K562 (cell line): ENCODE measurements around the gene ATXN7L2. TPM values are rescaled to one million over a fixed set of nuclear protein-coding genes. Genes with fewer than 3 reads are reported as not detected.
A peak's percentile ranks its signal among the peaks of the same experiment; 100 is the strongest.

Experiments
- ADNP ChIP-seq: fragments of 200-800 bp; sonication (Bioruptor generic); IDR thresholded peaks from 2 replicates; pipeline ENCODE4 v1.6.1; 2016; ENCODE audit warnings: missing genetic modification characterization, missing compliant biosample characterization
- BRD9 ChIP-seq: fragments of 450-650 bp; IDR thresholded peaks from 2 replicates; pipeline ENCODE4 v1.6.1; 2018; ENCODE audit warnings: low read depth; ENCODE audit not compliant: partially characterized antibody
- EHMT2 ChIP-seq: fragments of 450-650 bp; IDR thresholded peaks from 2 replicates; pipeline ENCODE4 v1.6.1; 2018; ENCODE audit warnings: antibody characterized with exemption
- FOXM1 ChIP-seq, 2 experiments: fragments of 450-650 bp in 1 of 2; sonication (generic) in 1 of 2; formaldehyde crosslinking in 1 of 2; IDR thresholded peaks; 2 replicates each; pipeline versions ENCODE4 v1.6.1 to v1.9.0; 2017 to 2022; ENCODE audit warnings: low read depth in 2 of 2, mild to moderate bottlenecking in 2 of 2, missing genetic modification reagents in 1 of 2, moderate library complexity in 1 of 2
- GABPB2 ChIP-seq: fragments of 250-450 bp; sonication (Bioruptor Pico); conservative IDR thresholded peaks from 2 replicates; pipeline ENCODE4 v1.5.1; 2021; ENCODE audit warnings: mild to moderate bottlenecking
- MYC ChIP-seq, 2 experiments: fragments of 250-450 bp in 1 of 2; sonication (Bioruptor Pico) in 1 of 2; IDR thresholded peaks; 2 replicates each; pipeline versions ENCODE4 v1.5.1 to v1.6.1; 2012 to 2021; ENCODE audit warnings: low read depth in 2 of 2, borderline replicate concordance in 1 of 2, improper control_type of control experiment in 1 of 2, low read length in 1 of 2, mild to moderate bottlenecking in 1 of 2, moderate library complexity in 1 of 2
- TARDBP ChIP-seq: fragments of 450-650 bp; IDR thresholded peaks from 2 replicates; pipeline ENCODE4 v1.6.1; 2016
- TCFL5 ChIP-seq: fragments of 250-450 bp; sonication (Bioruptor Pico); conservative IDR thresholded peaks from 2 replicates; pipeline ENCODE4 v1.6.1; 2021; ENCODE audit warnings: mild to moderate bottlenecking, moderate library complexity, matching md5 sums
- TEAD1 ChIP-seq, 2 experiments: fragments of 450-650 bp in 1 of 2; sonication (generic) in 1 of 2; formaldehyde crosslinking; IDR thresholded peaks; 2 replicates each; pipeline versions ENCODE4 v1.4.0 to v1.8.0; 2020 to 2022; ENCODE audit warnings: mild to moderate bottlenecking in 2 of 2, missing genetic modification reagents in 1 of 2
- polyA plus RNA-seq, 8 experiments: library from polyadenylated mRNA; depleted of rRNA in 4 of 8; stranded (reverse) in 5 of 8; unstranded in 3 of 8; fragments of >200 nt; fragmentation: Nextera tagmentation in 2 of 8; fragmentation: Illumina TruSeq in 1 of 8; extraction: Ambion mirVana in 2 of 8; extraction: Trizol in 1 of 8; gene quantifications; 2 replicates each; pipeline versions ENCODE4 v1.2.1 to v1.2.3, GENCODE V29; 2011 to 2014; ENCODE audit warnings: inconsistent platforms in 1 of 8, missing spikeins in 1 of 8
- total RNA-seq, 7 experiments: library from RNA; depleted of rRNA in 6 of 7; stranded (reverse); fragments of >200 nt in 6 of 7; fragmentation: Illumina TruSeq in 2 of 7; extraction: Trizol in 2 of 7; gene quantifications; 2 replicates each; pipeline versions ENCODE4 v1.2.1 to v1.2.3, GENCODE V29; 2011 to 2021; ENCODE audit warnings: low replicate concordance in 1 of 7
- TF ChIP-seq, protein P1 (sequence below): fragments of 450-650 bp; formaldehyde crosslinking; IDR thresholded peaks from 2 replicates; pipeline ENCODE4 v1.4.0; 2020; ENCODE audit warnings: mild to moderate bottlenecking, moderate library complexity
- TF ChIP-seq, protein P2 (sequence below), 2 experiments: fragments of 450-650 bp; formaldehyde crosslinking in 1 of 2; IDR thresholded peaks; 2 replicates each; pipeline versions ENCODE4 v1.4.0 to v1.6.1; 2014 to 2020; ENCODE audit warnings: mild to moderate bottlenecking in 2 of 2, borderline replicate concordance in 1 of 2, low read depth in 1 of 2
- TF ChIP-seq, protein P3 (sequence below): fragments of 450-650 bp; IDR thresholded peaks from 2 replicates; pipeline ENCODE4 v1.6.1; 2018; ENCODE audit not compliant: partially characterized antibody

Gene ATXN7L2
- total and polyA plus RNA-seq, 9 of the 15 experiments (the other 6 are each of a cell fraction or from before 2014, with no cell fraction given) = 0.21 to 10.4 (median 5.8) TPM

DNA sequence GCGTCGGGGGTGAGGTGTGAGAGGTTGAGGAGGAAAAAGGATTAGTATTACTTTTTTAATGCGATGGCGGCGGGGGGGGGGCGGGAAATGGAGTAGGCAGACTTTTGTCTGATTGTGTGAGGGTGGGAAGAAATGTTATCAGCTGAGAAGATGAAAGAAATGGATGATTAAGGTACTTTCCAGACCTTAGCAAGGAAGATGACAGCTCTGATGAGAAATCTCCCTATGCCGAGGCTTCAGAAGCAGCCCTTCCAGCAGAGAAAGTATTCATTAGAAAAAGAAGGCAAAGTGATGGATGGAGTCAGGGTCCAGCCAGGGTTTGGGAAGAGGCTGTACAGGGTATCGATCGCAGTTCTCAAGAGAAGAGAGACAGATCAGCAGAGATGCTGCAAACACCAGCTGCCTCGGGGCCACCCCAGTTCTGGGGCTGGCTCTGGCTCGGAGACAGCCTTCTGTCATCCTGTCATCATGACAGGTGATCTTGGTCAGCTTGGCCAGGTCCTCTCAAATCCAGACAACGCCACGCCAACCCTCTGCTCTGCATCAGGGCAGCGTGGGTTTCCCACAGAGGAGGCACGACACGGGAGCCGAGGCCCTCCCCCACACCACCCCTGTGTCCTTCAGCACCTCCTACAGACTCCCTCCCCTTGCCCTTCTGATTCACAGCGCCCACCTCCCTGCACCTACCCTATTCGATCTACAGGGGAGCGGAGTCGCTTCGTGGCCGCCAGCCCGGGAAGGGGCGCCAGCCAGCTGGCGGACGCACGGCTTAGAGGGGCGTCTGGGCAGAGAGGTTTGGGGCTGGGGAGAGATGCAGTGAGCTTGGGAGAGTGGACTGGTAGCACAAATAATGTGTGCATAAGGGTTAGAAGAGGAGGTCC lies 674 bp upstream of the ATXN7L2 start (continued):
- TF ChIP-seq, protein P1, sequence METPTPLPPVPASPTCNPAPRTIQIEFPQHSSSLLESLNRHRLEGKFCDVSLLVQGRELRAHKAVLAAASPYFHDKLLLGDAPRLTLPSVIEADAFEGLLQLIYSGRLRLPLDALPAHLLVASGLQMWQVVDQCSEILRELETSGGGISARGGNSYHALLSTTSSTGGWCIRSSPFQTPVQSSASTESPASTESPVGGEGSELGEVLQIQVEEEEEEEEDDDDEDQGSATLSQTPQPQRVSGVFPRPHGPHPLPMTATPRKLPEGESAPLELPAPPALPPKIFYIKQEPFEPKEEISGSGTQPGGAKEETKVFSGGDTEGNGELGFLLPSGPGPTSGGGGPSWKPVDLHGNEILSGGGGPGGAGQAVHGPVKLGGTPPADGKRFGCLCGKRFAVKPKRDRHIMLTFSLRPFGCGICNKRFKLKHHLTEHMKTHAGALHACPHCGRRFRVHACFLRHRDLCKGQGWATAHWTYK (CRISPR knock-in tag) = 0 out of 2 replicates have a peak, but pooled peaks have one; percentile 44
- TF ChIP-seq TARDBP (0 out of 2 replicates have a peak, but pooled peaks have one; percentile 52), EHMT2 (peak; percentile 49; the same call in 1 of the 2 replicates), TCFL5 (CRISPR knock-in tag) (no peak), TEAD1 (CRISPR knock-in tag; IDR thresholded peaks at IDR 0.05) (no peak), BRD9 (no peak), ADNP (tag) (no peak), MYC (IDR thresholded peaks at IDR 0.05; ENCODE audit: low read depth, low read length) (no peak), MYC (CRISPR knock-in tag; IDR thresholded peaks at IDR 0.05; ENCODE audit: borderline replicate concordance, low read depth) (no peak), GABPB2 (CRISPR knock-in tag) (no peak), FOXM1 (IDR thresholded peaks at IDR 0.05; ENCODE audit: low read depth) (no peak), FOXM1 (CRISPR knock-in tag; IDR thresholded peaks at IDR 0.05; ENCODE audit: low read depth) (no peak)
- TF ChIP-seq, protein P2, sequence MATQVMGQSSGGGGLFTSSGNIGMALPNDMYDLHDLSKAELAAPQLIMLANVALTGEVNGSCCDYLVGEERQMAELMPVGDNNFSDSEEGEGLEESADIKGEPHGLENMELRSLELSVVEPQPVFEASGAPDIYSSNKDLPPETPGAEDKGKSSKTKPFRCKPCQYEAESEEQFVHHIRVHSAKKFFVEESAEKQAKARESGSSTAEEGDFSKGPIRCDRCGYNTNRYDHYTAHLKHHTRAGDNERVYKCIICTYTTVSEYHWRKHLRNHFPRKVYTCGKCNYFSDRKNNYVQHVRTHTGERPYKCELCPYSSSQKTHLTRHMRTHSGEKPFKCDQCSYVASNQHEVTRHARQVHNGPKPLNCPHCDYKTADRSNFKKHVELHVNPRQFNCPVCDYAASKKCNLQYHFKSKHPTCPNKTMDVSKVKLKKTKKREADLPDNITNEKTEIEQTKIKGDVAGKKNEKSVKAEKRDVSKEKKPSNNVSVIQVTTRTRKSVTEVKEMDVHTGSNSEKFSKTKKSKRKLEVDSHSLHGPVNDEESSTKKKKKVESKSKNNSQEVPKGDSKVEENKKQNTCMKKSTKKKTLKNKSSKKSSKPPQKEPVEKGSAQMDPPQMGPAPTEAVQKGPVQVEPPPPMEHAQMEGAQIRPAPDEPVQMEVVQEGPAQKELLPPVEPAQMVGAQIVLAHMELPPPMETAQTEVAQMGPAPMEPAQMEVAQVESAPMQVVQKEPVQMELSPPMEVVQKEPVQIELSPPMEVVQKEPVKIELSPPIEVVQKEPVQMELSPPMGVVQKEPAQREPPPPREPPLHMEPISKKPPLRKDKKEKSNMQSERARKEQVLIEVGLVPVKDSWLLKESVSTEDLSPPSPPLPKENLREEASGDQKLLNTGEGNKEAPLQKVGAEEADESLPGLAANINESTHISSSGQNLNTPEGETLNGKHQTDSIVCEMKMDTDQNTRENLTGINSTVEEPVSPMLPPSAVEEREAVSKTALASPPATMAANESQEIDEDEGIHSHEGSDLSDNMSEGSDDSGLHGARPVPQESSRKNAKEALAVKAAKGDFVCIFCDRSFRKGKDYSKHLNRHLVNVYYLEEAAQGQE (IDR thresholded peaks at IDR 0.05; ENCODE audit: borderline replicate concordance) = no peak
- TF ChIP-seq, protein P2 (CRISPR knock-in tag; IDR thresholded peaks at IDR 0.05; ENCODE audit: low read depth) = peak; percentile 68
- TF ChIP-seq, protein P3, sequence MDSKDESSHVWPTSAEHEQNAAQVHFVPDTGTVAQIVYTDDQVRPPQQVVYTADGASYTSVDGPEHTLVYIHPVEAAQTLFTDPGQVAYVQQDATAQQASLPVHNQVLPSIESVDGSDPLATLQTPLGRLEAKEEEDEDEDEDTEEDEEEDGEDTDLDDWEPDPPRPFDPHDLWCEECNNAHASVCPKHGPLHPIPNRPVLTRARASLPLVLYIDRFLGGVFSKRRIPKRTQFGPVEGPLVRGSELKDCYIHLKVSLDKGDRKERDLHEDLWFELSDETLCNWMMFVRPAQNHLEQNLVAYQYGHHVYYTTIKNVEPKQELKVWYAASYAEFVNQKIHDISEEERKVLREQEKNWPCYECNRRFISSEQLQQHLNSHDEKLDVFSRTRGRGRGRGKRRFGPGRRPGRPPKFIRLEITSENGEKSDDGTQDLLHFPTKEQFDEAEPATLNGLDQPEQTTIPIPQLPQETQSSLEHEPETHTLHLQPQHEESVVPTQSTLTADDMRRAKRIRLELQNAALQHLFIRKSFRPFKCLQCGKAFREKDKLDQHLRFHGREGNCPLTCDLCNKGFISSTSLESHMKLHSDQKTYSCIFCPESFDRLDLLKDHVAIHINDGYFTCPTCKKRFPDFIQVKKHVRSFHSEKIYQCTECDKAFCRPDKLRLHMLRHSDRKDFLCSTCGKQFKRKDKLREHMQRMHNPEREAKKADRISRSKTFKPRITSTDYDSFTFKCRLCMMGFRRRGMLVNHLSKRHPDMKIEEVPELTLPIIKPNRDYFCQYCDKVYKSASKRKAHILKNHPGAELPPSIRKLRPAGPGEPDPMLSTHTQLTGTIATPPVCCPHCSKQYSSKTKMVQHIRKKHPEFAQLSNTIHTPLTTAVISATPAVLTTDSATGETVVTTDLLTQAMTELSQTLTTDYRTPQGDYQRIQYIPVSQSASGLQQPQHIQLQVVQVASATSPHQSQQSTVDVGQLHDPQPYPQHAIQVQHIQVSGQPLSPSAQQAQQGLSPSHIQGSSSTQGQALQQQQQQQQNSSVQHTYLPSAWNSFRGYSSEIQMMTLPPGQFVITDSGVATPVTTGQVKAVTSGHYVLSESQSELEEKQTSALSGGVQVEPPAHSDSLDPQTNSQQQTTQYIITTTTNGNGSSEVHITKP = peak; percentile 77
